Endodermal cell (in vitro differentiated cells): ENCODE measurements around the gene HMGCS2. TPM values are rescaled to one million over a fixed set of nuclear protein-coding genes. Genes with fewer than 3 reads are reported as not detected.

Experiments
- DNase-seq: peaks from one replicate; pipeline ENCODE4 v3.0.0-alpha.2; 2017
- H3K27ac ChIP-seq: 2 replicates; pipeline ENCODE4 v1.5.1; 2013; ENCODE audit warnings: mild to moderate bottlenecking, low read depth, low read length, moderate library complexity
- H3K27me3 ChIP-seq: 2 replicates; pipeline ENCODE4 v1.6.1; 2013; ENCODE audit warnings: mild to moderate bottlenecking, low read length, moderate library complexity; ENCODE audit not compliant: insufficient read depth, control insufficient read depth, poor library complexity, severe bottlenecking
- H3K36me3 ChIP-seq: 2 replicates; pipeline ENCODE4 v1.7.0; 2013; ENCODE audit warnings: mild to moderate bottlenecking, low read length, moderate library complexity; ENCODE audit not compliant: control insufficient read depth, insufficient read depth
- H3K4me1 ChIP-seq: one replicate; pipeline ENCODE4 v1.7.0; 2013; ENCODE audit warnings: low read length; ENCODE audit not compliant: control insufficient read depth, insufficient read depth
- H3K4me3 ChIP-seq: 2 replicates; pipeline ENCODE4 v1.5.1; 2013; ENCODE audit warnings: mild to moderate bottlenecking, low read length, moderate library complexity
- H3K9ac ChIP-seq: 2 replicates; pipeline ENCODE4 v1.6.1; 2013; ENCODE audit warnings: mild to moderate bottlenecking, low read length, moderate library complexity; ENCODE audit not compliant: poor library complexity, severe bottlenecking; ENCODE audit errors: extremely low read depth
- H3K9me3 ChIP-seq: 2 replicates; pipeline ENCODE4 v1.6.1; 2013; ENCODE audit warnings: mild to moderate bottlenecking, low read length, moderate library complexity; ENCODE audit not compliant: control insufficient read depth
- H3K27ac Mint-ChIP-seq: 2 replicates; pipeline ENCODE4 v1.8.0; 2020; ENCODE audit warnings: mixed read lengths
- H3K27me3 Mint-ChIP-seq: 2 replicates; pipeline ENCODE4 v1.8.0; 2021; ENCODE audit warnings: mild to moderate bottlenecking, mixed read lengths; ENCODE audit not compliant: insufficient read depth
- H3K36me3 Mint-ChIP-seq: 2 replicates; pipeline ENCODE4 v1.8.0; 2020; ENCODE audit warnings: low read depth, mixed read lengths
- H3K4me1 Mint-ChIP-seq: 2 replicates; pipeline ENCODE4 v1.8.0; 2020; ENCODE audit warnings: mixed read lengths
- H3K4me3 Mint-ChIP-seq: 2 replicates; pipeline ENCODE4 v1.8.0; 2020; ENCODE audit warnings: mild to moderate bottlenecking, moderate library complexity, mixed read lengths
- H3K9me3 Mint-ChIP-seq: 2 replicates; pipeline ENCODE4 v1.8.0; 2020; ENCODE audit warnings: mild to moderate bottlenecking, mixed read lengths
- CTCF ChIP-seq: fragments of 200-600 bp; sonication (generic); conservative IDR thresholded peaks from 2 replicates; pipeline ENCODE4 v1.5.0; 2021; ENCODE audit warnings: antibody characterized with exemption, mild to moderate bottlenecking
- WGBS, 2 experiments: methylation state at CpG; one replicate each; pipeline versions ENCODE4 v1.1.5 to v1.1.7; 2013; ENCODE audit warnings: missing lambda C conversion rate in 2 of 2, mixed read lengths in 1 of 2; ENCODE audit not compliant: insufficient coverage in 1 of 2, insufficient read length in 1 of 2; 5-methylcytosine and 5-hydroxymethylcytosine counted together
- total RNA-seq, 2 donors: library from RNA; stranded (reverse); fragmentation: NEBNext Ultra II Directional in 1 of 2; extraction: Animal tissue kit (Norgen Biotek cat#: 25700) in 1 of 2; gene quantifications; 2 replicates in 1 of 2; 3 replicates in 1 of 2; pipeline ENCODE4 v1.2.1, GENCODE V29; 2021

HMGCS2 gene
- total RNA-seq, 2 donors from 2014 or later = not detected

DNA sequence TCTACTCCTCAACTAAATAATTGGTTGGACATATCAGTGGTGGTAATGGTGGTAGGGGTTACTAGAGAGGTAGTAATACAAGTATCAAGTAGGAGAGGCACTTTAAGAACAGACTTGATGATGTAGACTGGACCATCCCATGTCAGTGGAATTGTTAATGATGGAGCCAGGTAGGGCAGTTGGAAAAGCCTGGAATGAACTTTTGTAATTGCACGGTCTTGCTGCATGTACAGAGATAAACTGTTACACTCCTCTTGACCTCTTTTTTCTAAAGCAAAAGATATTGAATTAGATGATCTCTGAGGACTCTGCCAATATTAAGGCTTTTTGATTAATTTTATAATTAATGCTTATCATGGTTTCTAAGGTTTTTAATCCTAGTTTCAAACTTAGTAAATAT lies 5.8 kb downstream of the HMGCS2 start:
- WGBS, 2 experiments = 89 to 95% methylated on average over 1 of the region's 1 CpG
- peaks cover 3% of the 10 kb centered on the region for H3K9me3 Mint-ChIP-seq
- no peaks in the 10 kb centered on the region for H3K27me3 ChIP-seq
- no peak overlapping the region for H3K4me3 ChIP-seq
- H3K36me3 Mint-ChIP-seq = no peaks in the 10 kb centered on the region
- H3K4me1 Mint-ChIP-seq = peaks cover 7% of the 10 kb centered on the region
- no peak overlapping the region for H3K4me3 Mint-ChIP-seq
- no peaks in the 10 kb centered on the region for H3K9me3 ChIP-seq
- H3K9ac ChIP-seq = no peak overlapping the region
- peaks cover 8% of the 10 kb centered on the region for H3K27me3 Mint-ChIP-seq
- H3K36me3 ChIP-seq = no peaks in the 10 kb centered on the region
- H3K27ac ChIP-seq = no peak overlapping the region
- no peaks in the 10 kb centered on the region for H3K4me1 ChIP-seq
- TF ChIP-seq CTCF = no peak
- DNase-seq = no peak
- H3K27ac Mint-ChIP-seq = no peak overlapping the region

DNA sequence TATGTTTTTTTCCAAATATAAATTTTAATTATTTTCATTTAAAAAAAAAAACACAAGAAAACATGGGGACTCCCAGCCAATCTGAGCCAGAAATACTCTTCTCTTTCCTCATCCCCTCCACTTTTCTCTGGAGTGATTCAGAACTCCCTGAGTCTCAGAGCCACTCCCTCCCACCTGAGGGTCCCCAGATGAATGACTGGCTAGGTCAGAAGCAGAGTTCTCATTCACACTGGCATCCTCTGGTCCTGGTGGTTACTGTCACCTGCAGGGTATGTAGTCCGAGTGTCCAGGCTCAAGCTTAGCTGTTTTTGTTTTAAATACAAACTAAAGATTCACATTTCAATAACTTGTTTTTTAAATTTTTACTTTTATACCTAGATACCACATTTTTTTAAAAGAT lies 6.3 kb downstream of the HMGCS2 start:
- Histone ChIP-seq H3K9me3 (no peaks in the 10 kb centered on the region), H3K9ac (no peak overlapping the region), H3K27me3 (no peaks in the 10 kb centered on the region), H3K27ac (no peak overlapping the region), H3K4me3 (no peak overlapping the region), H3K4me1 (no peaks in the 10 kb centered on the region), H3K36me3 (no peaks in the 10 kb centered on the region)
- WGBS, 2 experiments = 78 to 95% methylated on average over 1 of the region's 1 CpG
- no peak for TF ChIP-seq CTCF
- H3K4me3 Mint-ChIP-seq = no peak overlapping the region
- no peaks in the 10 kb centered on the region for H3K36me3 Mint-ChIP-seq
- peaks cover 6% of the 10 kb centered on the region for H3K27me3 Mint-ChIP-seq
- peaks cover 3% of the 10 kb centered on the region for H3K9me3 Mint-ChIP-seq
- H3K27ac Mint-ChIP-seq = no peak overlapping the region
- H3K4me1 Mint-ChIP-seq = peaks cover 6% of the 10 kb centered on the region
- DNase-seq = no peak

GRCh38 chr1:119758584-119758983 lies 10.1 kb downstream of the HMGCS2 start:
- no peaks in the 10 kb centered on the region for H3K4me1 Mint-ChIP-seq
- no peak overlapping the region for H3K27ac Mint-ChIP-seq
- no peak overlapping the region for H3K4me3 Mint-ChIP-seq
- no peak overlapping the region for H3K4me3 ChIP-seq
- H3K4me1 ChIP-seq = no peaks in the 10 kb centered on the region
- peaks cover 8% of the 10 kb centered on the region for H3K27me3 ChIP-seq
- H3K36me3 Mint-ChIP-seq = no peaks in the 10 kb centered on the region
- no peaks in the 10 kb centered on the region for H3K9me3 ChIP-seq
- H3K27ac ChIP-seq = no peak overlapping the region
- no peaks in the 10 kb centered on the region for H3K36me3 ChIP-seq
- no peaks in the 10 kb centered on the region for H3K9me3 Mint-ChIP-seq
- peaks cover 2% of the 10 kb centered on the region for H3K27me3 Mint-ChIP-seq
- H3K9ac ChIP-seq = no peak overlapping the region
- WGBS, 2 experiments = 87% methylated on average over 3 of the region's 3 CpGs; no CpG with 5 or more reads in 1 of the 2 experiments
- no peak for DNase-seq
- TF ChIP-seq CTCF = no peak
